MM.1S (cell line): ENCODE data around the gene CBX8.
A peak's percentile ranks its signal among the peaks of the same experiment; 100 is the strongest.

Experiments
- CTCF ChIP-seq: fragments of 300-600 bp; sonication (generic); IDR thresholded peaks from 2 replicates; pipeline ENCODE4 v1.5.1; 2016; ENCODE audit warnings: antibody characterized with exemption, low read length, mixed read lengths
- EZH2 ChIP-seq: fragments of 300-600 bp; sonication (generic); optimal IDR thresholded peaks from 2 replicates; pipeline ENCODE3; 2017; ENCODE audit warnings: low read depth, mild to moderate bottlenecking, antibody characterized with exemption, low read length, mixed read lengths

GRCh38 chr17:79839356-79840268, 42.7 kb upstream of the CBX8 start, which contains the start of gene CBX4:
- TF ChIP-seq EZH2: no peak
- TF ChIP-seq CTCF: peak; percentile 73
